SW 1271 (cell line): ENCODE data around the gene SLC29A4.
"Not testable (repeated sequence)": the region's sequence is repeated elsewhere in the genome, so short reads cannot be mapped to it uniquely, and the experiment has no call there.

ENCODE experiments used
- DNase-seq, 2 experiments: peaks; one replicate each; lab custom pipeline; 2025; lab: John Stamatoyannopoulos, UW

Gene SLC29A4

GRCh38 chr7:5323800-5324781 is 41.3 kb downstream of the SLC29A4 start:
- DNase-seq: not testable (repeated sequence)

- DNase-seq: no peak
Measured at GRCh38 chr7:5324961-5325360, 42.2 kb downstream of the SLC29A4 start.

- no peak for DNase-seq
Measured at GRCh38 chr7:5330288-5330687, 47.5 kb downstream of the SLC29A4 start.

- DNase-seq: no peak
Measured at GRCh38 chr7:5332579-5332978, 49.8 kb downstream of the SLC29A4 start.

- DNase-seq: no peak
Measured at GRCh38 chr7:5333121-5334045, 50.6 kb downstream of the SLC29A4 start.

DNA sequence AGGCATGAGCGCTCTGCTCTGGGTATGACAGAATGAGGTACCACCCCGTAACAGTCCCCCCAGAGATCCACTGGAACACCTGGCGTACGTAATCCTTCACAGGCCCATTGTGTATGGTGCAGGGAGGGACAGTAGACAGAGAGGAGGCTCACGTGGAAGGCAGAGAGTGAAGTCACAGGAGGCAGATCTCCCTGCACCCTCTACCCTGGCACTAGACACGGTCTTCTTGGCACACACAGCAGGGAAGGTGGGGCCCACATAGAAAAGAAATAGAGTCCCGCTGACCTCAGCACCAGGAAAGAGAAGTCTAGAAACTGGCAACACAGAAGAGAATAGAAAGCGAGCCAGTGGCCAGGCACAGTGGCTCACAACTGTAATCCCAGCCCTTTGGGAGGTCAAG is 51.9 kb downstream of the SLC29A4 start:
- DNase-seq: no peak

- no peak for DNase-seq
Measured at GRCh38 chr7:5337047-5337446, 54.3 kb downstream of the SLC29A4 start.

DNA sequence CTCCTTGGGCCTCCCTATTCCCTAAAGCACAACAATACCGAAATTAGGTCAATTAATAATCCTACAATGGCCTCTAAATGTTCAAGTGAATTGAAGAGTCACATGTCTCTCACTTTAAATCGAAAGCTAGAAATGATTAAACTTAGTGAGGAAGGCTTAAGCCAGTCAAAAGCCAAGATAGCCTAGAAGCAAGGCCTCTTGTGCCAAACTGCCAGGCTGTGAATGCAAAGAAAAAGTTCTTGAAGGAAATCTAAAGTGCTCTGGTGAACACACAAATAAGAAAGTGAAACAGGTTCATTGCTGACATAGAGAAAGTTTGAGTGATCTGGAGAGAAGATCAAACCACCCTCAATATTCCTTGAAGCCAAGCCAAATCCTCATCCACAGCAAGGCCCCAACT is 57.2 kb downstream of the SLC29A4 start:
- DNase-seq: no peak

DNA sequence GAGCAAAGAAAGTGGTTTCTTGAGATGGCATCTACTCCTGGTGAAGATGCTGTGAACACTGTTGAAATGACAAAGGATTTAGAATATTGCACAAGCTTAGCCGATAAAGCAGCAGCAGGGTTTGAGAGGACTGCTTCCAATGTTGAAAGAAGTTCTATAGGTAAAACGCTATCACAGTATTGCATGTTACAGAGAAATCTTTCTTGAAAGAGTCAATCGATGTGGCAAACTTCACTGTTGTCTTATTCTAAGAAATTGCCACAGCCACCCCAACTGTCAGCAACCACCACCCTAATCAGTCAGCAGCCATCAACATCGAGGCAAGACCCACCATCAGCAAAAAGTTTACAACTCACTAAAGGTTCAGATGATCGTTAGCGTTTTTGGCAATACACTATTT is 59.9 kb downstream of the SLC29A4 start:
- no peak for DNase-seq

- DNase-seq: no peak
Measured at GRCh38 chr7:5343884-5344283, 61.1 kb downstream of the SLC29A4 start.

DNA sequence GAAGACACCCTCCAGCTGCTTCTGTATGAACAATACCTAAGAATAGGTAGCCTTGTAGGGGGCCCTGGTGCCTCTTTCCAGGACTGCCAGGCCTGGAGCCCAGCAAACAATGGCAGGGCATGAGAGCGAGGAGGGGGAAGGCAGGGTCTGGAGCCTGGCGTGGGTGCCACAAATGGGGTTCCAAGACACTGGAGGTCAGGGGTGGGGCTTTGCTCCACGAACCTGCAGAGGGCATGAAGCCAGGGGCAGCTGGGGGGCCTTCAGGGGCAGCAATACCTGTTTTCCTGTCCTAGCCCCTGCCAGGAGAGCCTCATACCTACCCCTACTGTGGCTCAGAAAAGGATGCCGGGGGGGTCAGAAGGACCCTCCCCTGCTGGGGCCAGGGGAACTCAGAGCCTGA is 61.6 kb downstream of the SLC29A4 start:
- no peak for DNase-seq

DNA sequence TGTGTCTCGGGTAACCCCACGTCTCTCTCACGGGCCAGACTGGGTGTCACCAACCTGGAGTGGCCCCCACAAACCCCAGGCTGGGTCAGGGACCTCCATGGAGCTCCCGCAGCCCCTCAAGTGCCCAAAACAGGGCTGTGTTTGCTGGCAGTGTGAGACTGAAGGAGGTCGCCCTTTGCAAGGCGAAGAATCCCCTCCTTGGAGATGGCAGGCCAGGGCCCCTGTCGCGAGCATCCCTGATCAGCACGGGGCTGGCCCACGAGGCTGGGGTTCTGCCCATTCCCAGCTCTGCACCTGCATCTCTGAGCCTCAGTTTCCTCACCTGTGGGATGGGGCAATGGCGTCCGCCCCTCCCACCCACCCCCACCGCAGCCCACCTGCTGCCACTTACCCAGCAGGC is 62.4 kb downstream of the SLC29A4 start:
- DNase-seq: no peak

- no peak for DNase-seq
Measured at GRCh38 chr7:5345671-5346070, 62.9 kb downstream of the SLC29A4 start.

DNA sequence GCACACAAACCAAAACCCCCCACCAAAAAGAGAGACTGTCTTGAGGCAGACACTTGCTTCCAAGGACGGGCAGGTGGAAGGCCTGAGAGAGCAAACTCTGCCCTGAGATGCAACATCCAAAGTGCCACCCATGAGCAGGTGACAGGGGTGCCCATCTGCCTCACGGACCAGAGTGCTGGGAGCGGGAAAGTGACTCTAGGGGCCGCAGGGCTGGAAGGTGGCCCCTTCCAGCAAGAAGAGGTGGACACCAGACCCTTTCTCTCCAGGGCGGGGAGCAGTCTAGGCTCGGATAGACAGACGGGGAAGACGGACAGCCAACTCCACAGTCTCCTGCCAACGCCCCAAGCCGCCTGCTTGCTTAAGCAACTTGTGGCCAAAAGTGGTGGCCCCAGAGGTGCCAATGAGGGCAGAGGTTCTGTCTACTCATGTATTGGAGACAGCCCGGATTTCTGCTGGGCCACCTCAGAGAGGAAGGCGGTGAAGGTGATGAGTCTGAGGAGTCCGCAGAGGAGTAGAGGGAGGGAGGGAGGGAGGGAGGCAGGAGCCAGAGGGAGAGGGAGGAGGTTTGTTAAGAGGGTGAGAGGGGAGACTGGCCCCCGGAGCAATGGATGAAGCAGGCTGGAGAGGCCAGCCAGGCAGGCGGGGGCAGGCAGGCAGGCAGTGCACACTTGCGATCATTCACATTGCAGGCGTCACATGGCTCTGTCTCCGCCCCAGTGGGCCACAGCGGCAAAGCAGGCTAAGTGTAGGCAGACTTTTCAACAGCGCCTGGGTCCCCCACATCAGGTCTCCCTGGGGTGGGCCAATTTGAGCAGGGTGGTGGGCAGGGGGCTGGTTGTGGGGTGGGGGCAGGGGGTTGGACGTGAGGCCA is 65.6 kb downstream of the SLC29A4 start:
- no peak for DNase-seq

- DNase-seq: no peak
Measured at GRCh38 chr7:5349005-5349380, 66.2 kb downstream of the SLC29A4 start.

DNA sequence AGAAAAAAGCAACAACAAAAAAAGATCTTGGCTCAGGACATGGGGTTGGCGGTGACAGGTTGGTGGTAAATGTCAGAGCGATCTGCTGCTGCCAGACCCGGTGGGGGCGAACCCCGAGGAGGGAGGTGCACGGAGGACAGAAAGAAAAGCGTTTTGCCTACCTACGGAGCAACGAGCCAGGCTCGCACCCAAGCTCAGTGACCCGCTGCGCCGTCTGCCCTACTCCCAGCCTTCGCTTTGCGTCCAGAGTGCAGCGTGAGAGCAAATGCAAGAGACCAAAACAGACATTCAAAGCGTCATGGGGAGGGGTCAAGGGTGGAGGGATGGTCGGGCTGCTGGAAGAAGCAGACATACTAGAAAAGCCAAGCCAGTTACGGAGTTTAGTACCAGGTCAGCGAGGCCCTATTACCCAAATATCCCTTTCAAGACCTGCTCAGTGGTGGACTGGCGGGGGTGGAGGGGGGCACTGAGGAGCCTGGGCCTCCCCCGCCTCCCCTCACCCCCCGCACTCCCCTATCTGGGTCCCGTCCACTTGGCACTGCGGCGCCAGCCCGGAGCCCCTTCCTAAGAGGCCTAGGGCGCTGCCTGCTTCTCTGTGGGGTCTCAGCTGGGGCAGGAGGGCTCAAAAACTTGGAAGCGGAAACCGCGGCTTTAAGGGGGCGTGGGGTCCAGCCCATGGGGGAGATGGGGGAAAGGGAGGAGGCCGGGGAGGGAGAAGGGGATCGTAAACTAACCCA is 66.9 kb downstream of the SLC29A4 start:
- no peak for DNase-seq

- DNase-seq: no peak
Measured at GRCh38 chr7:5350174-5350463, 67.4 kb downstream of the SLC29A4 start.

GRCh38 chr7:5350600-5351385 is 68.0 kb downstream of the SLC29A4 start:
- no peak for DNase-seq

GRCh38 chr7:5351507-5352265 is 68.9 kb downstream of the SLC29A4 start:
- DNase-seq: no peak
